Vagina (tissue), 2 donors: ENCODE results near the gene MYL5.

Source experiments
- POLR2A ChIP-seq, 2 donors: fragments of 450-650 bp; IDR thresholded peaks; one replicate each; pipeline ENCODE4 v1.6.1; 2017; ENCODE audit warnings: antibody characterized with exemption in 2 of 2, mild to moderate bottlenecking in 2 of 2, moderate library complexity in 2 of 2
- POLR2AphosphoS5 ChIP-seq, 2 donors: sonication (generic); formaldehyde crosslinking; IDR thresholded peaks; one replicate each; pipeline ENCODE4 v1.9.0; 2017; ENCODE audit warnings: antibody characterized with exemption in 2 of 2, mild to moderate bottlenecking in 2 of 2, low read depth in 1 of 2; ENCODE audit not compliant: insufficient read depth in 1 of 2
- TF ChIP-seq, protein P1 (sequence below), 3 experiments: fragments of 450-650 bp in 2 of 3; fragments of 200-600 bp in 1 of 3; sonication (generic) in 1 of 3; IDR thresholded peaks; one replicate each; pipeline ENCODE4 v1.5.1; 2017 to 2019; ENCODE audit warnings: antibody characterized with exemption in 3 of 3, mild to moderate bottlenecking in 2 of 3, moderate library complexity in 2 of 3

DNA sequence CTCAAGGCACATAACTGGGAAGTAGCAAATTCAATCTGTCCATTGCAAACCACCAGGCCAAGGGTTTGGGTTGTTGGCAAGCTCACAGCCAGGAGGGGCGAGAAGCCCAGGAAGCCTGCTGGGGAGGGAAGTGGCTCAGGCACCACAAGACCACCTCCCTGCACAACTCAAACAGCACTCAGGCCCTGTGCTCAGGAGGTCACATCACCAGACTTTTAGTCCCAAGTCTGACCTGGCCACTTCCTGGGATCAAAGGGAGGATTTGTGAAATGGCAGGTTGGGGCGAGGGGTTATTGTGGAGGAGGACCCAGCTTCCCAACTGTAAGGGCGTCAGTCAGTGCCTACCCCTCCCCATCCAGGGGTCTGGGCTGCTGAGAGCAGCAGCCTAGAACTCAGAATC is 2.6 kb upstream of the MYL5 start:
- TF ChIP-seq, protein P1, sequence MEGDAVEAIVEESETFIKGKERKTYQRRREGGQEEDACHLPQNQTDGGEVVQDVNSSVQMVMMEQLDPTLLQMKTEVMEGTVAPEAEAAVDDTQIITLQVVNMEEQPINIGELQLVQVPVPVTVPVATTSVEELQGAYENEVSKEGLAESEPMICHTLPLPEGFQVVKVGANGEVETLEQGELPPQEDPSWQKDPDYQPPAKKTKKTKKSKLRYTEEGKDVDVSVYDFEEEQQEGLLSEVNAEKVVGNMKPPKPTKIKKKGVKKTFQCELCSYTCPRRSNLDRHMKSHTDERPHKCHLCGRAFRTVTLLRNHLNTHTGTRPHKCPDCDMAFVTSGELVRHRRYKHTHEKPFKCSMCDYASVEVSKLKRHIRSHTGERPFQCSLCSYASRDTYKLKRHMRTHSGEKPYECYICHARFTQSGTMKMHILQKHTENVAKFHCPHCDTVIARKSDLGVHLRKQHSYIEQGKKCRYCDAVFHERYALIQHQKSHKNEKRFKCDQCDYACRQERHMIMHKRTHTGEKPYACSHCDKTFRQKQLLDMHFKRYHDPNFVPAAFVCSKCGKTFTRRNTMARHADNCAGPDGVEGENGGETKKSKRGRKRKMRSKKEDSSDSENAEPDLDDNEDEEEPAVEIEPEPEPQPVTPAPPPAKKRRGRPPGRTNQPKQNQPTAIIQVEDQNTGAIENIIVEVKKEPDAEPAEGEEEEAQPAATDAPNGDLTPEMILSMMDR (IDR thresholded peaks at IDR 0.05), result no peak
- TF ChIP-seq POLR2A (IDR thresholded peaks at IDR 0.05), result no peak
- no peak for TF ChIP-seq POLR2AphosphoS5 (IDR thresholded peaks at IDR 0.05; ENCODE audit: insufficient read depth in 1 of 2, low read depth in 1 of 2)
